Stimulated activated CD8-positive, alpha-beta memory T cell treated with anti-CD3 and anti-CD28 coated beads, Interleukin-15, amount 100 ng/mL, for 24 hours (primary cell): Measurements from ENCODE around the gene CABLES1.
"Not testable (repeated sequence)": the region's sequence is repeated elsewhere in the genome, so short reads cannot be mapped to it uniquely, and the experiment has no call there.

Source experiments
- DNase-seq: peaks from one replicate; pipeline ENCODE4 v3.0.0-alpha.2; 2020; ENCODE audit warnings: low read depth

The CABLES1 gene

DNA sequence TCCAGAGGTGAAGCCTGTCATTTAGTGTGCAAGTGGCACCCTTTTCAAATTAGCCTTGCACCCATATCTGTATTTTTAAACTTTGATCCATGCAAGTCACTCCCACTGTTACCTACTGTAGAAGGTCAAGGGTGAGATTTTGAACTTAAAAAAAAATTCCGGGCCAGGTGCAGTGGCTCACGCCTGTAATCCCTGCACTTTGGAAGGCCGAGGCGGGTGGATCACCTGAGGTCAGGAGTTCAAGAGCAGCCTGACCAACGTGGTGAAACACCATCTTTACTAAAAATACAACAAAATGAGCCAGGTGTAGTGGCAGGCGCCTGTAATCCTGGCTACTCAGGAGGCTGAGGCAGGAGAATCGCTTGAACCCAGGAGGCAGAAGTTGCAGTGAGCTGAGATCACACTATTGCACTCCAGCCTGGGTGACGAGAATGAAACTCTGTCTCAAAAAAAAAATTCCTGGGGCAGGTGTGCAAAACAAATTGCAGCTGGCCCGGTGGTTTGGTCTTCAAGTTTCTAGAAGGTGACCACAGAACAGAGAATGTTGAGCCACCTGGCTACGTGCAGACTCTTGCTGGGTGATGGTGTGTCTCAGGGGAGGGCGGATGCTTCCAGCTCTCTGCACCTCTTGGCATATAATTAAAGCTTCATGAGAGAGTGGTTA lies 106.7 kb downstream of the CABLES1 start:
- DNase-seq: not testable (repeated sequence)

DNA sequence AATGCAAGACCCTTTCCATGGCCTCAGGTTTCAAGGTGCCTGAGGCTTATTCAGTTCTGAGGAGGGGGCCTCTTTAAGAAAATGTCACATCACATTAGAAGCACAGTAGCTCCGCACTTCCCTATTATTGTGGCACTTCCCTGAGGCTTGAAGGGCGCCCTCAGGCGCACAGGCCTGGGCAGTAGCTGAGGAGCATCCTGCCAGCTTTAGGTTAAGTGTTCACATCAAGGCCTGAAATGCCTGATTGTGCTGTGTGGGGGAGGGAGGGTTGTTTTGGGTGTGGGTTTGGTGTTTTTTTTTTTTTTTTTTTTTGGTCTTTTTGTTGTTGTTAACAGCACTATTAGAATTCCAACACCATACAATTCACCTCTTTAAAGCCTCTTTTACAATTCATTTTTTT lies 107.9 kb downstream of the CABLES1 start:
- no peak for DNase-seq

DNA sequence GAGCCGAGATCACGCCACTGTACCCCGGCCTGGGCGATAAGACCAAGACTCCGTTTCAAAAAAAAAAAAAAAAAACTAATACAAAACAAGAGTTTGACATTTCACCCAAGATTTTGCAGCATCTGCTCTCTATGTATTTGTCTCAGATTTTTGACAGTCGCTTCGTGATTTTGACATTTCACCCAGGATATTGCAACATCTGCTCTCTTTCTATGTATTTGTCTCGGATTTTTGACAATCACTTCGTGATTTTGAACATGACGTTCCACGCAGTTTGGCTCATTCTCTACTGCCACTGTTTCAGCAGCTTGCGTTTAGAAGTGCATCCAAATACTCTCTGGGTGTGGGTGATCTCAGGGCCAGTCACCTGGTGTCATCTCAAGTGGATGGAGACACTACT lies 108.5 kb downstream of the CABLES1 start:
- DNase-seq: no peak

DNA sequence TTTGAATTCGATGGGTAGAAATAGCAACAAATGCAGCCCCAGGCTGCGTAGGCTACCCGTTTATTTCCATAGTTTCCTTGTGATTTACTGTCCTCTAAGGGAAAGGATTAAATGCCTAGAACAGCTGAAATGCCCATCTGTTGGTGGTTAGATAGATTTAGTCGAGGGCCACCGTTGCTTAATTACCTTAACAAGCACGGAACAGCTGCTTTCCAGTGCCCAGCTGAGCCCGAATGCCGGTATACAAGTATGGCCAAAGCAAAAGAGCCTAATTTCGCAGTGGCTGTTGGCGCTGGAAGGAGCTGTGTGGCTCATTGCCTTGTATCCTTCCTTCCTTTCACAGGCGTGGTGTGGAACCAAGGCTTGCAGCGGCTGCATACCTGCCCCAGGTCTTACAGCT lies 109.1 kb downstream of the CABLES1 start:
- no peak for DNase-seq

DNA sequence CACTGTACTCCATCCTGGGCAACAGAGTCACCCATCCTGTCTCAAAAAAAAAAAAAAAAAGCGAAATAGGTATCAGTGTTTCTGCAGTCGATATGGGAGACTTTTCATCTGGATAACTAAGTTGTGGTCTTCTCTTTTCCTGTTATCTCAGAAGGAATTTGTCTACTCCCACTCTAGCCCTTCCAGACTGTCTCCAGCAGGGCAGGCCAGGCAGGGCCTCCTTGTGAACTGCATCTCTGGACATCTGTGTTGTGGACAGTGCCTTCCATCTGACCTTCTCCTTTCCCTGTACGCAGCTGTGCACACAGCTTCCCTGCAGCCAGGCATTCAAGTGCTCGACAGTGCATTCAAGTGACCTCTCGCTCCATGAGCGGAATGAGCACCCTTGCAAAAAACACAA lies 110.2 kb downstream of the CABLES1 start:
- DNase-seq: no peak

DNA sequence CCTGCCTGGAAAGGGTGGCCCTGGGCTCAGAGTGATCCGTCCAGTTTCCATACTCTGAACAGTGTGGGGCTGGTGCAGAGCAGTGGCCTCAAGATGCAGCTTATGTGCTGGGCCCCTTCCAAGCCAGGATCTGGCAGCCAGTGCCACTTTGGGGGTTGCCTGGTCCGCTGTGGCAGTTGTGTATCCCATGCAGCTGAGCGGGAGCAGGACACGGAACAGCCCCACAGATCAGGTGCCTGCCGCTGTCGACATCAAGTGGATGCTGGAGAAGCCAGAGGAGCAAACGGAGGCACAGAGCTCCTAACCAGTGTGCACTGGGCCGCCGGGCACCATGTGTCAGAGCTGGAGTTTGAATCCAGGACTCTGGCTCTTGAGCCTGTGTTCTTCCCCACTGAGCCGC lies 112.0 kb downstream of the CABLES1 start:
- DNase-seq: no peak

GRCh38 chr18:23247896-23248295 lies 112.6 kb downstream of the CABLES1 start:
- no peak for DNase-seq

GRCh38 chr18:23248826-23249225 lies 113.5 kb downstream of the CABLES1 start:
- no peak for DNase-seq

GRCh38 chr18:23249348-23249747 lies 114.1 kb downstream of the CABLES1 start:
- DNase-seq: no peak

- no peak for DNase-seq
These were observed 115.8 kb downstream of the CABLES1 start for GRCh38 chr18:23250893-23251656.

GRCh38 chr18:23253630-23254029 lies 118.3 kb downstream of the CABLES1 start:
- DNase-seq: no peak

DNA sequence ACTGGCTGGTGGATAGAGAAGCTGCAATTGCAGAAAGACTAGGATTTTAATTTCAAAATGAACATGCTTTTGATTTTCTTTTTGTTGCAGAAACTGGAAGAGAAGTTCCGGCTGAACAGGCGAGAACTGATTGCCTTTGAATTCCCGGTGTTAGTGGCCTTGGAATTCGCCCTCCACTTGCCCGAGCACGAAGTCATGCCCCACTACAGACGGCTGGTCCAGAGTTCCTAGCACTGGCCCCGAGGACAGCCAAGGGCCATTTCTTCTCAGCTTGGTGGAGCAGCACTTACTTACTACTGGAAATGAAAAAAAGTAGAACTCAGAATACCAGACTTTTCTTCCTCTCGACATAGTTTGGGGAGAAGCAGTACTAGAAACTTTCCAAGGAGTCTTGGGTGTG lies 121.9 kb downstream of the CABLES1 start:
- no peak for DNase-seq

- DNase-seq: no peak
These were observed 122.6 kb downstream of the CABLES1 start for GRCh38 chr18:23257686-23258565.

DNA sequence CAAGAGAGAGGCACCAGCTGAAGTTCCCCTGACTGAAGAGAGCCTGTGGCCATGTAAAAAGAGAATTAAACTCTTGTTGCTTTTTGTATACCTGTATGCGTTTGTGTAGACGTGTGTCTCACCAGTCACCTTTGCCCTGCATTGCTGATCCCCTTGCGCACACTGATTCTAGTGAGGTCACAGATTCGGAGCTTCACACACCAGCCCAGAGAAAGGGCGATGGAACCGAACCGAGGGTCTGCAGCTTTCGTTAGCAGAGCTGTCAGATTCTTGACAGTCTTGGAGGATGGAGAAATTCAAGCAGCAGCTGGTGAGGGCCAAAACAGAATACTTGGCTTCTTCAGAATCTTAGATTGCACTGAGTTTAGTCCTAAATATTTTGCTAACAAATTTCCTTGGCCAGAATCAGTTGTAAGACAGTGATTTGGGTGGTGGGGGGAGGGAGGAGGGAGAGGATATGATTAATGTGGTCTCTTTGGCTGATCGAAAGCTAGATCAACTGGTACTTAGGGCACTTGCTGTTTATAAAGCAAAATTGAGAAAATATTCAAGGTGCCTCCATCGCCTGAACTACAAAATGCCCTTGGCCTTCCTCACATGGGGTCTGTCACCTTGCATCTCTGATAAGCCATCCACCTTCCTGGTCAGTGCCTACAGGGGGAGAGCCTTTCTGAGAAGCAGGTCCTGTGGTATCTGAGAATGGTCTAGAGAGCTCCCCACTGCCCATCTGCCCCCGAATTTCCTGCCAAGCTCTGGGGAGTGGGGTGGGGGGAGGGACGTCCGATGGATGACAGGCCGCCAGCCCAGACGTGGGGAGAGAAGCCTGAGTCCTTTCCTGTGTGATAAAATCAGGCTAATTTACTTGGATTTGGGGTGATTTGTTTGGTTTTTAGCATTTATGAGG lies 123.5 kb downstream of the CABLES1 start:
- DNase-seq: no peak

DNA sequence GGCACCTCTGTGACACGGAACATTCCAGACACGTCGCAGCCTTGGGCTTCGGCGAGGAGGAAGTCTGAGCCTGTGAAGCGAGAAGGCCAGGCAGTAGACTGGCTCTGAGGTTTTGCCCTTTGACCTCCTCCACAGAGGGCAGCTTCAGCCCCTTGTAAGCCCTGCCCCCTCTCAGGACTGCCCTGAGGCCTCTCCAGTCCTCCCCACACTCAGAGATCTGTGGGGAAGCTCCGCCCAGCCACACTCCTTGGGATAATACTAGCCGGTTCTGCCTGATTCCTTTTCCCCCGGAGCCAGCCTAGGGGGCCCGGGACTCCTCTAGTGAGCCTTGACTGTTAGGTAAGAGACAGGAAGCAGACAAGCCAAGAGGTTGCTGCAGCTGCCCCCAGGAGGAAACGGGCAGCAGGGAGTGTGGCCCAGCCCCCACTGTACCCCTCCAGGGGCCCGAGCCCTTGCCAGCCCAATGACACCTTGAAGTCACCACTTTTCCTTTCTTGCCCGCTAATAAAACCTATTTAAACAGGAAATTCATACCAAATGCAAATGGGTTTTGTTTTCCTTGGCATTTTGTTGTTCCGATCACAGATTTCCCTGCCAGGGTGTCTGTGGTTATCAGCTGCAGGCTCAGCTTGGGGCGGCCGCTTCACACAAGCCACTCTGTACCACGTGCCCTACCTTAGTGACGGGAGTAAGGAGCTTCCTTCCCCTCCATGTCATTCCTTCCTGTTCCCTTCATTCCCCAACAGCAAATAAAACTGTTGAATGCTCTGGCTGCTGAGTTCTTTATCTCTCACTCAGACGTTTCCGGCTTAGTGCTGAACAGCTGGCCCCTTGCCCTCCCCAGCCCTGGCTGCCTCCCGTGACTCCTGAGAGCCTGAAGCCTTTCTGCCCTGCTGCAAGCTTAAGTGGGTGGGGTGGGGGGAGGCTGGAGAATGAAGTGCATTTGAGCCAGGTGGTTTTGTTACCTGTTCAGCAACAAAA lies 124.7 kb downstream of the CABLES1 start:
- no peak for DNase-seq

- DNase-seq: no peak
These were observed 125.8 kb downstream of the CABLES1 start for GRCh38 chr18:23260926-23261590.

- no peak for DNase-seq
These were observed 128.4 kb downstream of the CABLES1 start for GRCh38 chr18:23263551-23264235.

- no peak for DNase-seq
These were observed 130.6 kb downstream of the CABLES1 start for GRCh38 chr18:23265682-23266399.
